ENCODE data around the gene STAT5B.
"Not testable (repeated sequence)": the region's sequence is repeated elsewhere in the genome, so short reads cannot be mapped to it uniquely, and the experiment has no call there.

STAT5B gene

DNA sequence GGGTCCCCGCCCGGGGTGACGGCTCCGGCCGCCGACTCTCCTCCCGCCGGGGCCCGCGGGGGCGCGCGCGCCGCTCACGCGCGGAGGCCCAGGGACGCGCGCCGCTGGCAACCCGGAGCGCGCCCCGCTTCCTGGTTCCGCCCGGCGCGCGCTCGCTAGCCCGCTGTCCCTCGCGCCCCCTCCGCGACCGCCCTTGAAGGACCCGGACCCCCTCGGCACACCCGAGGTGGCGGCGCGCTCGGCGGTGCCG lies at the start of gene STAT5B:
Gene STAT5B (minus strand): TSS at position 33 of the 250 bp plus-strand sequence. CDS start 44,264 bp downstream, outside the sequence.
- no peak for DNase-seq (ENCODE audit: low read depth, low spot score)

- no peak for DNase-seq (ENCODE audit: low read depth, low spot score)
Measured at GRCh38 chr17:42325026-42325425, 48.8 kb upstream of the STAT5B start.

DNA sequence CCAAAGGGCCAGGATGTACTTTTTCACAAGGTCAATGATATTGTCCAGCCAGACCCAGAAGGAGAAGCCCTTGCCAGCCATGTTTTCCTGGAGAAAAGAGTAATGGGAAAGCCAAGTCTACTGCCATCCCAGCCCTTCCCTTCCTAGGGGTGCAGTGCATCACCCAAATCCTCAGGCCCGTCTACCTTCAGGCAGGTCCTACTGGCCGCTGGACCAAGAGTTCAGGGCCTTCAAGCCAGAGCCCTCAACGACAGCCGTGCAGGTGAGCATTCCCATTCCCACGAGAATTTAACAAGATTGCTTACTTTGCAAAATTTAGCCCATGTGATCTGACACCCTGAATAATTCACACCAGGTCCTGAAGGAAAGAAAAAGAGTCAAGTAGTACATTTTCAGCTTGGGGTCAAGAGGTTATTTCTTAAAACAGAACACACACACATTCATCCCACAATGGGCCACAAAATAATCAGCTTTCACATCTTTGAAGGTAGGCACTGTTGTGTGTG lies 47.1 kb upstream of the STAT5B start:
- no peak for DNase-seq (ENCODE audit: low read depth, low spot score)

DNA sequence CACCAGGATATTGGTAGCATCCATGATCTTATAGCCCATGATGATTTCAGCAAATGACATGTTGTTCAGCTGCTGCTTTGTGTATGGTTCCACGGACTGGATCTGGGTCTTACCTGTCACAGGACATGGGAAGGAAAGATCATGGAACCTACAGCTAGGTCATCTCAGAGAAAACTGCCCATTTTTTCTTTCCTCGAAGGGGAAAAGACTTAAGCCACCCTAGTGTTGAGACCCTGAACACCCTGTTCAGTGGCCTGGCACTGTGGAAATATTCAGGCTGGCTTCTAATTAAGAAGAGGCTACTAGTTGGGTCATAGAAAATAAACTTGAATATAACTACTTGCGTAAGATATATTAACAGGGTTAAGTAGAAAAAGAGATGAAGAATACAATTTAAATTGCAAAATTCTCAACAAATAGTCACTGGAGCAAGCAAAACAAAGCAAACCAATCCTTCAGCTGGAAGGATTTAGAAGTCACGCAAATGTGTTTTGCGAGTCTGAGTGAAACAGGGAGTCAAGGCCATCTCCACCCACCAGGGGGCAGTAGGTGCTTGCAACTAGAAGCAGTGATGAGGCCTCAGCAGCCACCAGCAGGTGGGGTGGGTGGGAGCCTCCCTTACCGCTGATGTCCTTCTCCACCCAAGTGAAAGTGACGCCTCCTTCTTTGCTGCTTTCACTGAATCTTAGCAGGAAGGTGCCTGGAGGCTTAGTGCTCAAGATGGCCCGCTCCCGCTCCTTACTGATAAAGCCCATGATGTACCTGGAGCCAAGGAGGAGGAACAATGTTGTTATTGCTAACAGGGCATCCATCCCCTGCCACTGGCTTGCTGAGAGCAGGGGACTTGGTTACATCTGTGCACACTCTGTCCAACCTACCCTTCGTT lies 46.4 kb upstream of the STAT5B start:
- DNase-seq (ENCODE audit: low read depth, low spot score), result peak; percentile 84

- DNase-seq (ENCODE audit: low read depth, low spot score), result no peak
Measured at GRCh38 chr17:42321555-42321954, 45.4 kb upstream of the STAT5B start.

- not testable (repeated sequence) for DNase-seq (ENCODE audit: low read depth, low spot score)
Measured at GRCh38 chr17:42317967-42318366, 41.8 kb upstream of the STAT5B start.

DNA sequence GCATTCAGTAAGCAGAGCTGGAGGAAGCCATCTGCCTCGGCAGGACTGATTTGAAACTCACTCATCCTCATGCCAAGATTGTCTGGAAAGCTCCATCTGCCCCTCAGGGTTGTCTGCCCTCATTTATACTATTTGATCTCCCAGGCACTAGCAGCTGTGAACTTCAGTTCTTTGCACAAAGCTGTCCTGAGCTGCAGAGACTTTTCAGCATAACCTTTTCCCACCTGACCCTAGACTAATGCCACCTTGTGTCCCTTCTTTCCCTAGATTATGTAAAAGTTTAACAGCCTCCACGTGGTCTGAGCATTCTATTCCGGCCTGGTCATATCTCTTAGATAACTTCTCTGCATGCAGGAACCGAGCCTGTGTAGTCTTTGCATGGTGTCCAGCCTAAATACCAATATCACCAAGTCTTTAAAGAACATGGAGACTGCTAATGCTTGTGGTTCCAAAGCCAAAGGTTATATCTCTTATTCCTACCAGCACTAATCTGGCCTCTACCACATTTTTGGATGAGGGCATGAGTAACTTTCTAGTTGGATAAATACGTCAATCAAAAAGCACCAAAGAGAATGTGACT lies 41.2 kb upstream of the STAT5B start:
- DNase-seq (ENCODE audit: low read depth, low spot score), result no peak

DNA sequence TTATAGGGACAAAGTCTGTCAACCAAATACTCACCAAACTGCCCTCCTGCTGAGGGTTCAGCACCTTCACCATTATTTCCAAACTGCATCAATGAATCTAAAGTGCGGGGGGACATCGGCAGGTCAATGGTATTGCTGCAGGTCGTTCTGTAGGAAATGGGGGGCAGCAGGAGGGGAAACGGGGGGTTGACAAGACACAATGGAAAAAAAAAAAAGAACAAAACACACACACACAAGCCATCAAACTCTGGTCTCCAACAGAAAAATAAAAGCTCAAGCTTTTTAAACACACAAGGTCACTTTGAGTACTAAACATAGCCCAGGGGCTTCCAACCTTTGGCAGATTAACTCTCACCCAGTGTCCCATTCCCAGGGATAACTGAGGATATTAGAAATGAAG lies 40.6 kb upstream of the STAT5B start:
- DNase-seq (ENCODE audit: low read depth, low spot score), result no peak

DNA sequence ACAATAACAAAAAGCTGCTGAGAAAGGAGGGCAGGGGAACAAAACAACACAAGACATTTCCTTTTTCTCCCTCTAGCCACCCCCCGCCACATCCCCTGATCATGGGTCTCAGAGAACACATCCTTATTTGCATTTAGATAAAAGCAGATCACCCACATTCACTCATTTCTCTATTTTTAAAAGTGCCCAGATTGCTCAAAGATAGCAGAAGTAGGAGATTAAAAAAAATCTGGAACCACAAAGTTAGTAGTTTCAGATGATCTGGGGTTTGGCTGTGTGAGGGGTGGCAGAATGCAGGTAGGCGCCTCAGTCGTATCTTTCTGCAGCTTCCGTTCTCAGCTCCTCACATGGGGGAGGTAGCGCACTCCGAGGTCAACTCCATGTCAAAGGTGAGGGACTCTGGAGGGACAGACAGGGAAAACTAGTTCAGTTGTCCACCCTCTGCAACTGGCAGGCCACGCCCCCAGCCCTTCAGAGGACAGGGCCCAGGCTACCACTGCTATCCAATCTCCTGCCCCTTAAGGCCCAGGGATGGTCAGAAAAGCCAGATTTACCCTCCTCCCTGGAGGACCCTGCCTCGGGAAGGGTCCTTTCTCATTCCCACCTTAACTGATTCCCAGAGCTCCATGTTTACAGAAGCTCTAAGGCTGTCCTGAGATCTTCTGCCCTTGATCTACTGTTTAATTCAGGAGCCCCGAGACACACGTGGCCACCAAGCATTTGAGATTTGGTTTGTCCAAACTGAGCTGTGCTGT lies 39.4 kb upstream of the STAT5B start:
- DNase-seq (ENCODE audit: low read depth, low spot score), result no peak

DNA sequence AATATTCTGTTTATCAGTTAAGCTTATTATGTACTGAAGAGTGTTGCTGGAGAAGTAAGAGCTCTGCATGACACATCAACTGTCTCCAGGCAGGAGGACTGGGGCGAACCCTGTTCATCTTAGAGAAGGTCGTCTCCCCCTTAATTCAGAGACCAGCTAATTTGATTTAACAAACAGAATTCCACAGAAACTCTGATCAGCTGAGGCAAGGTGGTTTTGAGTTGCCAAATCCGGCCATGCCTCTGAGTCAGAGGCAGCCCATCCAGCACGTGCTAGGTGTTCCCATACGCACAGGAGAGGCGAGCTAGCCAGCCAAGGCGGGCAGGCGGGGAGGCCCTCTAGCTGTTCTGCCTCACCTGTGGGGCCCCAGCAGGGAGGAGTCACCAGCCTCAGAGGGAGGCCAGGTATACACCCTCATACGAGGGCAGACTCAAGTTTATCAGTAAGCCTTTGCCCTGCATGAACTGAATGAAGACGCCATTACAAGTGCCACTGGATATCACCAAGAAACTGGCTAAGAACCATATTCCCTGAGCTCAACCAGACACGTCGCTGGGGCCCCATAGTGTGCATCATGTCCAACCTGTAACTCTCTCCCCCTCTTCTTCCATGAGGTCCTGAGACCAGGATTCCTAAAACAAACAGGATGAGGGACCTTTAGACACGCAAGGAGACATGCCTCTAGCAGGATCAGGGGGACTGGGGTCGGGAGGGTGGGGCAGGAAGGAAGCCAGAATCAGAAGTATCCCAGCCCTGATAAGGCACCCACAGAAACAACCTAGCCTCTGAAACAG lies 37.8 kb upstream of the STAT5B start:
- DNase-seq (ENCODE audit: low read depth, low spot score), result no peak

DNA sequence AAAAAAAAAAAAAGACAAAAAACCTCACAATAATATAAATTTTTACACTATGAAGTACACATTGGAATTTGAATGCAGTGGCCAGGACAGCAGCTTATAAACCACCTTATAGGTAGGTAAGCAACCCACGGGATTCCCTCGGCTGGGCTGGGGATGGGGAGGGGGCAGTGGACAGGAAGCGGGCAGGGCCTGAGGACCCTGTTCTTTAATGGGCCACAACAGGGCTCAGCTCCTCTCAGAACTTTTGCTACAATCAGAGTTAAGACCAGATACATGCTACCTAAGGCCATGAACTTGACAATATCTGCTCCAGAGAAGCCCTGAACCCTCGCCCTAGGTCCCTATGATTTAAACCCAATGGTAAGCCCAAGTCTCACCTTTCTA lies 37.2 kb upstream of the STAT5B start:
- no peak for DNase-seq (ENCODE audit: low read depth, low spot score)

DNA sequence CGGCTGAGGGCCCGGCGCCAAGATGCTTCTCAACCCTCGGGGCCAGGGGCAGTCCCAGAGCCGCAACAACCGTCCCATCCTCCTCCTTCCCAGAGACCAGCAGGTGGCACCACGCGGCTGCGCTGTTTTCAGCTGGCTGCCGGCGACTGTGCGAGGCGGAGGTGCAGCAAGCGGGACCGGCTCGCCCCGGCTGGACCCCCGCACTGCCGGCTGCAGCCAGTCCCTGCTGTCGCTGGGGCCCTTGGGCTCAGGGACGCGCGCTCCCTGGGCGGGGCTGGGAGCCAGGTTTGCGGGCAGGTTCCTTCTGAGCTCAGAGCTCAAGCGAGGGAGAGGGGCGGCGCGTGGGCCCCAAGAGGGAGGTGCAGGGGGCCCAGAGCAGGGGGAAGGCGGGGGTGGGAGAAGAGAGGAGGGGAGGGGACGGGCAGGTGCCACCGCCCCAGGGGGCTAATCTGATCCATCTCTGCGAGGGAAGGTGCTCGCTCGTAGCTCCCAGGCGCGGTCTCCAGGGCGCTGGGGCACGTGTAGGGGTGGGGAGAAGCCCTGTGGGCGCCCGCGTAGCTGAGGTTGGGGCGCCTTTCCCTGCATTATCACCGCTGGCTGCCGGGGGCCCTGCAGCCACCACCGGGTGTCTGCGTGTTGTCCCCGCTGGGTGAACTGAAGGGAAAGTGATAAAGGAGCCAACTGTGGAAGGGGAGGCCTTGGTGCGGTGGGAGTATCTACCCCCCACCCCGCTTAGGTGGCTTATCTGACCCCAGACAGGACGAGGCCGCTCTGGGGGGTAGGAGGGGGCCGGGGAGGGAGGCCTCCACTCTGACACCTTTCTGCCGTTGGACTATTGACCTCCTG lies 36.3 kb upstream of the STAT5B start:
- no peak for DNase-seq (ENCODE audit: low read depth, low spot score)

- DNase-seq (ENCODE audit: low read depth, low spot score), result no peak
Measured at GRCh38 chr17:42312035-42312284, 35.8 kb upstream of the STAT5B start.

DNA sequence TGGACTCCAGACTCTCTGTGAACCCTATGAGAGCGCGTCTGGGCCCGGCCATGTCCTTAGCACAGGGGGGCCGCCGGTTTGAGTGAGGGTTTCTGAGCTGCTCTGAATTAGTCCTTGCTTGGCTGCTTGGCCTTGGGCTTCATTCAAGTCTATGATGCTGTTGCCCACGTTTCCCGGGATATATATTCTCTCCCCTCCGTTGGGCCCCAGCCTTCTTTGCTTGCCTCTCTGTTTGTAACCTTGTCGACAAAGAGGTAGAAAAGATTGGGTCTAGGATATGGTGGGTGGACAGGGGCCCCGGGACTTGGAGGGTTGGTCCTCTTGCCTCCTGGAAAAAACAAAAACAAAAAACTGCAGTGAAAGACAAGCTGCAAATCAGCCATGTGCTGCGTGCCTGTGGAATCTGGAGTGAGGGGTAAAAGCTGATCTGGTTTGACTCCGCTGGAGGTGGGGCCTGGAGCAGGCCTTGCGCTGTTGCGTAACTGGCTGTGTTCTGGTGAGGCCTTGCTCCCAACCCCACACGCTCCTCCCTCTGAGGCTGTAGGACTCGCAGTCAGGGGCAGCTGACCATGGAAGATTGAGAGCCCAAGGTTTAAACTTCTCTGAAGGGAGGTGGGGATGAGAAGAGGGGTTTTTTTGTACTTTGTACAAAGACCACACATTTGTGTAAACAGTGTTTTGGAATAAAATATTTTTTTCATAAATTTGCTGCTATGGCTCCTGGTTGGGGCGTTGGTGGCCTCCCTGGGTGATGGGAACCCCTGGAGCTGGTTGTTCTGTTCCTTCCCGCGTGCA lies 35.2 kb upstream of the STAT5B start:
- DNase-seq (ENCODE audit: low read depth, low spot score), result no peak

DNA sequence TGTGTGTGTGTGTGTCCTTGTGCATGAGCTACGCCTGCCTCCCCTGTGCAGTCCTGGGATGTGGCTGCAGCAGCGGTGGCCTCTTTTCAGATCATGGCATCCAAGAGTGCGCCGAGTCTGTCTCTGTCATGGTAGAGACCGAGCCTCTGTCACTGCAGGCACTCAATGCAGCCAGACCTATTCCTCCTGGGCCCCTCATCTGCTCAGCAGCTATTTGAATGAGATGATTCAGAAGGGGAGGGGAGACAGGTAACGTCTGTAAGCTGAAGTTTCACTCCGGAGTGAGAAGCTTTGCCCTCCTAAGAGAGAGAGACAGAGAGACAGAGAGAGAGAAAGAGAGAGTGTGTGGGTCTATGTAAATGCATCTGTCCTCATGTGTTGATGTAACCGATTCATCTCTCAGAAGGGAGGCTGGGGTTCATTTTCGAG lies 34.6 kb upstream of the STAT5B start:
- DNase-seq (ENCODE audit: low read depth, low spot score), result no peak

DNA sequence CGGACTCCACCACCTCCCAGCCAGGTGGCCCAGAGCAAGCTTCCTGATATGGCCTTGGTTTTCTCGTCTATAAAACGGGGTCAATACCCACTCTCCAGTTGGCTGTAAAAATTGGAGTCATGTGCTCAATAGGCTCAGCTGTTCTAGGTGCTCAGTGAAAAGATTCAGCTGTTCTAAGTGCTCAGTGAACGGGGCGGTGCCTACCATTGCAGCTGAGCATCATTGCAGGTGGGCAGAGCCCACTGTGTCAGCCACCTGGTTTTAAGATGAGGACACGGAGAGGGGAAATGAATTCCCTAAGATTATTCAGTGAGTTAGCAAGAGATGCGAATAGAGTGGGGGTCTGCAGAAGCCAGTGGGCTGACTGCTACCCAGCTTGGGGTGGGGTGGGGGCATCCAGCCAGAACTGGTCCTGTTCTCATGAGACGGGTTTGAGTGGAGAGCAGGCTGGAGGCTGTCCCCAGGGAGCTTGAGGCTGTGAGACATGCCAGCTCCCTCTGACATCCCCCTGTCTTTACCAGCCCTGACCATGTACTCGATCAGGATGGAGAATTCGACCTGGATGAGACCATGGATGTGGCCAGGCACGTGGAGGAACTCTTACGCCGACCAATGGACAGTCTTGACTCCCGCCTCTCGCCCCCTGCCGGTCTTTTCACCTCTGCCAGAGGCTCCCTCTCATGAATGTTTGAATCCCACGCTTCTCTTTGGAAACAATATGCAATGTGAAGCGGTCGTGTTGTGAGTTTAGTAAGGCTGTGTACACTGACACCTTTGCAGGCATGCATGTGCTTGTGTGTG lies 34.0 kb upstream of the STAT5B start:
- no peak for DNase-seq (ENCODE audit: low read depth, low spot score)

GRCh38 chr17:42309142-42309541 lies 33.0 kb upstream of the STAT5B start:
- DNase-seq (ENCODE audit: low read depth, low spot score), result no peak

DNA sequence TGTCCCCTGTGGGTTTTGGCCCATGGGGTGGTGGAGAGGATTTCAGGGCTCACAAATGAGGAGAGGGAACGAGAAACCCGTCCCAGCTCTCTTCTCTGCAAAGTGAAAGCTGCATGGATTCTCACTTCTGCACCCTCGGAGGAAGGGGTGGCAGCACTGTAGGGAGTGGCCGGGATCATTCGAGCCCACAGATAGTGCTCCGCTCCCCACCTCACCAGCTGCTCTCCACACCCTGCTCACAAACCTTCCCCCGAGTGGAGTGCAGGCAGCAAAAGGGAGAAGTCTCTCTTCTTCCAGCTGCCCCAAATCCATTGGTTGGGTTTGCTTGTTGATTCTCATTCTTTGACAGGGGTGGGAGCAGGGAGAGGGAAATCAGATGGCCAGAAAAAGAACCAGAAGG lies 32.3 kb upstream of the STAT5B start:
- DNase-seq (ENCODE audit: low read depth, low spot score), result no peak

GRCh38 chr17:42307362-42307927 lies 31.3 kb upstream of the STAT5B start:
- DNase-seq (ENCODE audit: low read depth, low spot score), result no peak

Data from iPS DF 19.7 (cell line).